GM18505 (cell line): Measurements from ENCODE around the gene ZFHX3.

Experiments used
- ATAC-seq: cut with Tn5 transposase; IDR thresholded peaks from one replicate; pipeline ENCODE4 v1.9.1; 2021; ENCODE audit not compliant: unreplicated experiment
- POLR2A ChIP-seq: IDR thresholded peaks from 4 replicates; pipeline ENCODE4 v1.6.1; 2011; ENCODE audit warnings: borderline replicate concordance; ENCODE audit not compliant: insufficient read depth, insufficient read length; ENCODE audit errors: extremely low read depth

Gene ZFHX3

DNA sequence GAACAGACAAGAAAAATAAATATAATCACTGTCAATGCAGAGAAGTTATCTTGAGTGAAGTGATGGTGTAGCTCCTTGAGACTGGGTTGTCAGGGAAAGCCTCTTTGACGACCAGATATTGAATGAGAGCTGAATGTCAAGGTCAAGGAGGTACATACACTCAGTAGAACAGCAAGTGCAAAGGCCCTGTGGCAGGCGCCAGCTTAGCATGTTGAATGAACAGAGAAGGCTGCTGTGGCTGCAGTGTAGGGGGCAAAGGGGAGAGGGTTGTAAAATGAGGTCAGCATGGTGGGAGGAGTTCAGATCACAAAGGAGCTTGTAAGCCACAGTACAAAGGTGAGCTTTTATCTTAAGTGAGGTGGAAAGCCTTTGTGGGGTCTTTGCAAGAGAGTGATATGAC, 111.5 kb downstream of the ZFHX3 start:
- TF ChIP-seq POLR2A, result no peak
- ATAC-seq, result no peak

DNA sequence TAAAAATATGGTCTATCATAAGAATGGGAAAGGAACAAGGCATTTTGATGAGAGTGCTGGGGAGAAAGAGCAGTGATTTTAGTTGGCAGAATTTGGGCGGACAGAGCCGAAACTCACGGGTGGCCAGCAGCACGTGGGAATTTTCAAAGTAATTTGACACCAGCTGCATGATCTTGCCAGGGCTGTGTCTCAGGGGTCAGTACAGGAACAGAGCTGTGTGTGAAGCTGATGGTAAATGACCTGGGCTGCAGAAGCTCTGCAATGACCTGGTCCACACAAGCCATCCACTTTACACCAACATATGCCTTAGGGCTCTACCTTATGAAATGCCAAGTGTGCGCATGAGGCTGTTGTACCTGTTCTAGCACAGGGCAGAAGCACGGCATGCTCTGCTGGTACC, 112.0 kb downstream of the ZFHX3 start:
- TF ChIP-seq POLR2A, result no peak
- no peak for ATAC-seq

DNA sequence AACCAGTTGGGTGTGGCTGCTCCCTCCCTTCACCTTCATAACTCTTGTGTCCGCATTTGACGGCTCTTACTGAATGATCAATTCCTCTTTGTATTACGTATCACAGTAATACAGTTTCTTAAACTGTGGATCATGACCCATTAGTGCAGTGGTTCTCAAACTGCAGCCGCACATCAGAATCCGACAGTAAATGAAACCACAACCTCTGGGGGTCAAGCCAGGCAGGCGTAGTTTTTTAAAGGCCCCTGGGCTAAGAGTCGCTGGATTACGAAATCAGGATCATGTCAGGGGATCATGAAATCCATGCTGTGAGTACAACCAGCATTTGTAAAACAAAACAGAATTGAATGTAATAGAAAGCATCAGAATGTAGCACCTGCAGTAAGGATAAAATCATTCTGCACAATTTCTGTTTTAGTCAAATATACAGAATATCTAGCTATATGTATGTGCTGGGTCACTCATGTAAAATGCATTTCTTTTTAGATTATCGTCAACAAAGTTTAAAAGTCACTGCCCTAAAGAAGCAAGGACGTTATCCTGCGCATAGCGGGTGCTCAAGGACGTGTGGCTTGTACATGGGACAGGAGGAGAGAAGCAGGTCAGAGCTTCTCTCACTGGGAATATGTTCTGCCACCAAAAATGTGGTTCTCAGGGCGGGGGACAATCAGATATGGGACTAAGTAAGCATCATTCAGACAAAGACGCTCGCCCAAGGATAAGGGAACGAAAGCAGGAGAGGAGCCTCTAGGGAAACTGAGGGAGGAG, 113.1 kb downstream of the ZFHX3 start:
- no peak for ATAC-seq
- TF ChIP-seq POLR2A, result no peak

DNA sequence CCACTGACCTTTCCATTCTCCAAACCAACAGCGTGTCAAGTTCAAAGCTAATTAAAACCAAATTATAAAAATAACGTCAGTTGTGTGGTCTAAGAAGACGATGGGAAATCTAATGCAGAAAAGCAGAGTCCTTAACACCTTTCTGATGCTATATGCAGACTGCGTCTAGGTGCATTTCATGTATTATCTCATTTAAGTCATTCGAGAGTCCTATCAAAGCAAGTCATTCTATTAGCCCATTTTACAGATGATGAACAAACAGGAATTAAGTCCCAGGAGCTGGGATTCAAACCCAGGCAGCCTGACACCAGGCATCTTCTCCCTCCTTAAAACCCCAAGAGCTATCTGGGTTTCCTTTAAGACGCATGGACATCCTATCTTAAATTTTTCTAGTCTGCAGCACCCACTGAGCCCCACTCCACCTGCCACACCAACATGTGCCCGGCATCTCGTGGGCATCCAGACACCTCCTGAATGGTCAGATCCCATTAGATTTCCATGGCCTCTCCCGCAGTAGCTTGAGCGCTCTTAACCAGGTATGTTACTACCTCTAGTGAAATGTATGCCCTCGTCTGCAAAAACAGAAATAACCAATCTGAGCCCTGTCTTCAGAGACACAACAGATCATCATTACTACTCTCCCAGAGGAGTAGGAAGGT, 115.1 kb downstream of the ZFHX3 start:
- no peak for TF ChIP-seq POLR2A
- no peak for ATAC-seq

DNA sequence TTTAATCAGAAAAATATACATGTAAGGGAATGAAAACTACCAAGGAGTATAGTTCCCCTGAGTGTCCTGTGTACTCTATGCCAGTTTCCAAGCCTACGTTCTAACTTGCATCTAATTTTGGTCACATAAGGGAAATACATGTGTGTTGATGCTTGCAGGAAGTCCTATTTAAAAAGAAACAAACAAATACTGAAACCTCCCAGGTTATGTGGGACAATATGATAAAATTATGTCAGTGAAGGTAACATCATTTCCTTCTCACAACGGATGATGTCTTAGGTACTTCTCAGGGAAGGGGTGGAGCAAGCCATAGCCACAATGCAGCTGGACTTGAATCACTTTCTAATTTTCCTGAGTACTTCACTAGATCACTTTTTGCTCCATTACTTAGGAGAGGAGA, 115.9 kb downstream of the ZFHX3 start:
- no peak for TF ChIP-seq POLR2A
- no peak for ATAC-seq

DNA sequence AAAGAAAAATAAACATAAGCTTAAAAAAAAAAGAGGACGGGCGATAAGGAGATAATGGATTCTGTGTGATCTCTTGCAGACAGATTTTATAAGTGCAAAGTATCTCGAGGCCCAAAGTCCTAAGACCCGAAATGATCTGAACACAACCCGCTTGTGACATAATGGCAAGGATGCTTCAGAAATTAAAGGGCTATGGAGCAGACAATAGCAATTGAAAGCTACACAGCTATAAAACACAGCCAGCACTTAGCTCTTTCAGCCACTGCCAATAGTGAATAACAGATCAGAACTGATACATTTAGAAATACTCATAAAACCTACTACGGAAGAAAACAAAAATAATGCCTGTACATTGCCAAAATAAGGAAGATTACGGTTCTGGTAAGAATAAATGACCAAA, 117.5 kb downstream of the ZFHX3 start:
- ATAC-seq, result no peak
- no peak for TF ChIP-seq POLR2A

DNA sequence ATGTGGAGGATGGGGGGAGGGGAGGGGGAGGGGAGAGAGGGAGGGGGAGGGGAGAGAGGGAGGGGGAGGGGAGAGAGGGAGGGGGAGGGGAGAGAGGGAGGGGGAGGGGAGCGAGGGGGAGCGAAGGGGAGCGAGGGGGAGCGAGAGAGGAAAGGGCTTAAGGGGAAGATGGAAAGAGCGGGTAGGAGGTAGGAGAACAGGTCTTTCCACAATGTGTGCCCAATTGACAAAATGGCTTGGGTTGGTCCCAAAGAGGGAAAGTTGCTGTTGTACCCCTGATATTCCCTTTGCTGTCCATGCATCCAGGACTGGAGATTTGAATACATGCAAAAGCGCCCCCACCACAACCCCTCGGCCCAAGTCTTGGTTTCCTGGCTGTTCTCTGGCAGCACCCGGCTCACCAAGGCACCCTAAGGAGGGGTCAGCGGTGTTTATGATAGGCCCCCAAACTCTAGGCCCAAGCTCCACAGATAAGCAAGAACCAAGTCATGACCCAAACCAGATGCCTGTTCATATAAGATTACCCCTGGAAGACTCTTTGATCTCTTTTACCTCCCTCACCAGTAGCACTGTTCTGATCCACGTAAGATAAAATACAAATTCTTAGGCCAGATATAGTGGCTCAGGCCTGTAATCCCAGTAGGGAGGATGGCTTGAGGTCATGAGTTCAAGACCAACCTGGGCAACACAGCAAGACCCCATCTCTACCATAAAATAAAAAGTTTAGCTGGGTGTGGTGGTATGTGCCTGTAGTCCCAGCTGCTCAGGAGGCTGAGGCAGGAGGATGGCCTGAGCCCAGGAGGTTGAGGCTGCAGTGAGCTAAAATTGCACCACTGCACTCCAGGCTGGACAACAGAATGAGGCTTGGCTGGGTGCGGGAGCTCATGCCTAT, 119.6 kb downstream of the ZFHX3 start:
- TF ChIP-seq POLR2A, result no peak
- ATAC-seq, result no peak

DNA sequence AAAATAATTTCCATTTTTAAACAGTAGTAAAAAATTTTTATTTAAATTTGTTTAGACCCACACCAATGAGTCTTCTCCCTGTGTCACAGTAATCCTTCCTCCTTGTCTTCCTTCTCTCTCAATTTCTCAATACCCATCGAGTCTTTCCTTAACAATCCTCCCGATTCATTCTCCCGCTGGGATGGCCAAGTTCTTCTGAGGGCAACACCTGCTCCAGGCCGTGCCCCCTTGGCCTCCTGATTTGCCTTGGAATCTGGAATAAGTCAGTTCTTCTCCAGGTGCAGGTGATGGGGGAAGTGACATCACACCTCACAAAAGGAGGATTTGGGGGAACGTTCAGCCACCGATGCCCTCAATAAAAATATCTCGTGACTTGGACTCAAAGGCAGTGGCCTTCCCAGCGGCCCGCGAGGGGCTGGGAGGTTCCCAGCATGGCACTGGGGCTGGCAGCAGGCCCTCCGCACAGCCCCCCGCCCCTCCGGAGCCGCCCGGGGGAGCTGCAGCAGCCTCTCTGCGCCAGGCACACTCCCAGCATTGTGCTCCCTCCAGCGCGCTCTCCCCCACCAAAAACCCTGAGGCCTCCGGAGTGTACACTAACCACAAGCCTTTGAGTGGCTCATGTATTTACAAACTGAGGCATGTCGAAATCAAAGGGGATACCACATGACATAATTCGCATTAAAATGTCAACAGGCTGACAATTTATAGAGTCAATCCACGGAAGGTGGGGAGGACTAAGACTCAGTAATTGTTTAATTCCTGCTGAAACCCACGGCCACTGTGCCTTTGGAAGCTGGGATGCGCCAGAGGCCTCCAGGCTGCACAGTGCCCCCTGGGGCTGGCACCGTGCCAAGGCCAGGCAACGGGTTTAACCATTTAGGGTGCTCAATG, 120.5 kb downstream of the ZFHX3 start:
- no peak for TF ChIP-seq POLR2A

DNA sequence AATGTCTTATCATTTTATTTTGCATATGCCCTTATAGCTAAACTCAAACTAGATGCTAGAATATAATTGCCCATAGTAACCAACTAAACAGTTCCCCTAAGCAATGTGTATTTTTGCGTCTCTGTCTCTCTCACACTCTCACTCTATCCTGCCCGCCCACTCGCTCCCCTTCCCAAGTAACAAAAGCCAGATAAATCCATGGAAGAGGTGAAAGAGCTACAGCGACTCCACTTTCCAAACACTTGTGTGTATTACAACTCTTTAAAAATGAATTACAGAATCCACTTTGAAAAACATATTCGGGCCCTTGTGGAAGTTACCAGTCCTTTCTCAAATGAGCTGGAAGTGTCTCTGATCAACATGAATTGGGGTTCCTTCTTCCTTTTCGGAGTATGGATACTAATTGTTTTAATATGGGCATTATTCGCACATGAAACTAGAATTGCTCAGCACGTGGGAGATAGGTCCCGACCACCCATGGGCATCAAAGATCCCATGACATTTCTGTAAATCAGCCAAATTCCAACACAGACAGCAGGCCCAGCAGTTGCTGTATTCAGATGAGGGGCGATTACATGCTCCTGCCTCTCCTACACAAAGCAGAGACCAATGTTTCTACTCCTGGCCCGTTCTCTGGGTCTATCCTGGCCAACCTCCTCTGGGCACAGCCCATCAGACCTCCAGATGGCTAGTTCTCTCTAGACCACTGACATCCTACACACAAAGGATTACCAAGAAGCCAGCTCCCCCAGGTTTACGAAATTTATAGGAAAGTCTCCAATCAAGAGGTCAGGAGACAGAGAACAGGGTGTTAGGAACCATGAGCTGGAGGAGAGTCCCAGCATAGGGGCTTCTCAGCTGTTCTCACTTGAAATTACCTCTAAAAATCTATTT, 121.5 kb downstream of the ZFHX3 start:
- no peak for ATAC-seq
- no peak for TF ChIP-seq POLR2A

More for the DNA sequence above, 120.5 kb downstream of the ZFHX3 start:
- ATAC-seq, result no peak

DNA sequence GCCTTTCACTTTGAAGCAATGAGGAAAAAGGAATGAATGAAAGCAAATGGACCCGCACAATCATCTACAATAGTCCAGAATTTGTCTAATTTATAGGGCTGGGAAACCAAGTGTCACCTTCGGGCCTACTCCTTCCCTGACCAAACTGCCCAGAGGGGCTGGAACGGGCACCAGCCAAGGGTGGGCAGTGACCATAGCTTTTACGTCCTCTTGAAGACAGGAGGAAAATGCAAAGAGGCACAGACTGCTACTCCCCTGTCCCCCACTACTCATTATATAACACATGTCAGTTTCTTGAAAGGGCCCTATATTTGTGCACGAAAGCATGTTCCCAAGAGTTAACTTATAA, 122.3 kb downstream of the ZFHX3 start:
- TF ChIP-seq POLR2A, result no peak
- ATAC-seq, result no peak

DNA sequence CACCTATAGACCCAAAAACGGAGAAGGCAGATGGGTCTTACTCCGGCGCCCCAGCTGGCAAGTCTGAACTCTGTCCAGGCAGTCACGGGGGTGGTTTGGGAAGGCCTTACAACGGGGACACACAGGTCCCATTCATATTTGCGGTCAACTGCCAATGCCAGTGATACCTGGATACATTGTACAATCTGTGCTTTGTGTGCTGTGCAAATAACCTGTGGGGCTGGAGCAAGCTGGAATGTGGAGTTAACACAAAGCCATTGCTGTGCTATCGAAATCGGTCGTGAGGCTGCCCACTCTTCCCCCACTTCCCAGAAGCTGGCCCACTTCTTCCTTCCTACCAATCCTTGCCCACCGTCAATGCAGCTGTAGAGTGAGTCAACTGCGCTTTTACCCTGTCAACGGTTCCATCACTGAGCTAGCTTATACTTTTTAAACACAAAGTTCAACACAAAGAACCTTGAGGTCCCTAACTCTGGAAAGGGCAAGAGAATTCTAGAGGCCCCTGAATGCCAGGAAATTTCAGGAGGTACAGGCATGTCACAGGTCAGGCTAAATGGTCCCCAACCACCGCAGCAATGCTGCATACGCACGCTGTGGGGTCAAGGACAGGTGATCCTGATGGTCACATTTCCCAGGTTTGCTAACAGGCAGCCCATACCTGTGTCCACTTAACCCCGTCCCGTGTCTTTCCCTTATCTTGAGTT, 122.8 kb downstream of the ZFHX3 start:
- ATAC-seq, result no peak
- TF ChIP-seq POLR2A, result no peak
